DOHH2 (cell line): ENCODE data around the gene TMEM44.
"Not testable (repeated sequence)": the region's sequence is repeated elsewhere in the genome, so short reads cannot be mapped to it uniquely, and the experiment has no call there.

Experiments used
- H3F3A ChIP-seq: fragments of 200-600 bp; sonication (generic), shearing (Covaris generic); 2 replicates; pipeline ENCODE4 v1.6.0; 2016; ENCODE audit warnings: antibody characterized with exemption, mild to moderate bottlenecking; ENCODE audit not compliant: control insufficient read depth, insufficient read depth
- H3K27ac ChIP-seq: fragments of 200-600 bp; sonication (generic); 2 replicates; pipeline ENCODE4 v1.5.1; 2014; ENCODE audit warnings: low read depth, mild to moderate bottlenecking, low read length, moderate library complexity
- H3K27me3 ChIP-seq: fragments of 200-600 bp; sonication (generic); 2 replicates; pipeline ENCODE4 v1.6.1; 2014; ENCODE audit warnings: mild to moderate bottlenecking, low read length, mixed read lengths; ENCODE audit not compliant: control insufficient read depth
- H3K36me3 ChIP-seq: fragments of 200-600 bp; sonication (generic); 2 replicates; pipeline ENCODE4 v1.6.1; 2014; ENCODE audit warnings: mild to moderate bottlenecking, low read length, moderate library complexity, mixed read lengths; ENCODE audit not compliant: control insufficient read depth
- H3K4me1 ChIP-seq: fragments of 200-600 bp; sonication (generic); 2 replicates; pipeline ENCODE4 v1.6.1; 2014; ENCODE audit warnings: mild to moderate bottlenecking, low read length, mixed read lengths; ENCODE audit not compliant: control insufficient read depth
- H3K4me2 ChIP-seq: fragments of 200-600 bp; sonication (generic); 2 replicates; pipeline ENCODE4 v1.6.0; 2014; ENCODE audit warnings: mild to moderate bottlenecking, low read length, moderate library complexity
- H3K4me3 ChIP-seq: fragments of 200-600 bp; sonication (generic); 2 replicates; pipeline ENCODE4 v1.5.1; 2014; ENCODE audit warnings: mild to moderate bottlenecking, low read length, mixed read lengths
- H3K79me2 ChIP-seq: fragments of 200-600 bp; sonication (generic); 2 replicates; pipeline ENCODE4 v1.6.1; 2014; ENCODE audit warnings: mild to moderate bottlenecking, low read length, mixed read lengths; ENCODE audit not compliant: control insufficient read depth
- H3K9me2 ChIP-seq: fragments of 200-600 bp; sonication (generic); replicated peaks from 2 replicates; pipeline ENCODE4 v1.6.1; 2014; ENCODE audit warnings: mild to moderate bottlenecking, low read length, mixed read lengths; ENCODE audit not compliant: control insufficient read depth
- H3K9me3 ChIP-seq: fragments of 200-600 bp; sonication (generic); 2 replicates; pipeline ENCODE4 v1.6.1; 2014; ENCODE audit warnings: antibody characterized with exemption, low read length, mixed read lengths; ENCODE audit not compliant: control insufficient read depth, insufficient read depth
- H4K20me1 ChIP-seq: fragments of 200-600 bp; sonication (generic); 2 replicates; pipeline ENCODE4 v1.6.0; 2014; ENCODE audit warnings: low read depth, mild to moderate bottlenecking, antibody characterized with exemption, low read length, moderate library complexity; ENCODE audit not compliant: control insufficient read depth, insufficient read depth
- EZH2phosphoT487 ChIP-seq: fragments of 200-600 bp; sonication (generic); IDR thresholded peaks from 2 replicates; pipeline ENCODE4 v1.6.1; 2017; ENCODE audit warnings: borderline replicate concordance, mild to moderate bottlenecking, antibody characterized with exemption, low read length, moderate library complexity, mixed read lengths
- TF ChIP-seq, protein P1 (sequence below): fragments of 200-600 bp; sonication (generic); IDR thresholded peaks from one replicate; pipeline ENCODE4 v1.5.1; 2014; ENCODE audit warnings: antibody characterized with exemption, mild to moderate bottlenecking, low read depth, low read length; ENCODE audit not compliant: poor library complexity, severe bottlenecking

Gene TMEM44

DNA sequence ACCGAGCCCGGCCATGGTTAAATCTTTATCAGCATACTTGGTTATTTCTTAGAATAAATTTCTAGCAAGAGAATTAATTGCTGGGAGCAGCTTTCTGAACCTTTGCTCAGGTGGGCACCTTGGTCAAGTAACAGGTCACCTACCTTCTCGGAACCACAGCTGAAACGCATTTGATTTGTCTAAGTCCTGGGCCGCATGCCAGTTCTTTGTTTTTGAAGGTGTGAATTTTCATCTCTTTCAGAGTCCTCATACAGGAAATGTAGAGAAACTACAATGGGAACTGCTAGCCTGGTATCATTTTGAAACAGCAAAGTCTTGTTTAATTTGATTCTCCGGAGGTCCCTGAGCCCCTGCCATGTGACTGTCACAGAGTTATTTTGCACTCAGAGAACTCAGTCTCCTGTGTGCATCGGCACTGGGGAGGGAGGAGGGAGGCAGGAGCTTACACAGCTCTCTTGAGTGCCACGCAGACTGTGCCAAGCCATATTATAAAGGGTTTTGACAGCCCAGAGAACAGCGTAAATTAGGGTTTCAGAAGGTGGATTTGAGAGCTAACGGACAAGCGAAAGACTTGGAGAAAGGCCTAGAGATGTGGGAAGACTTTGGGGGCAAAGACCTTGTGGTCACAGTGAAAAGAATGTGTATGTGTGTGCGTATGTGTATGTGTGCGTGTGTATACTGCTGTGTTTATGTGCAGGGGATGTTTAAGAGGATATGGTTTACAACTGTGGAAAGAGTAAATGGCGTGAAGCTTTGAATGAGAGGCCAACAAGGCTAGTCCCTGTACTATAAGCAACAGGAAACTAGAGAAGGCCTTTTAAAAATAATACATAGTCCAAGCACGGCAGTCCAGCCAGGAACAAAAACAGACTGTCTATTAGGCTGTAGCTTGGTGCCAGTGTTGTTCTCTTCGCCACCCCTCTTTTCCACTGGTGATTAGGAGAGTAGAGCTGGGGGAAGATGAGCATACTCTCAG, 84.6 kb downstream of the TMEM44 start:
- H3K4me2 ChIP-seq, result no peak overlapping the region
- no peaks in the 10 kb centered on the region for H3K79me2 ChIP-seq
- H3K9me3 ChIP-seq, result no peaks in the 10 kb centered on the region
- H3K27me3 ChIP-seq, result no peaks in the 10 kb centered on the region
- H3K4me3 ChIP-seq, result no peak overlapping the region
- H3K9me2 ChIP-seq, result no peaks in the 10 kb centered on the region
- H3K36me3 ChIP-seq, result no peaks in the 10 kb centered on the region
- H3K4me1 ChIP-seq, result no peaks in the 10 kb centered on the region
- no peak overlapping the region for H3K27ac ChIP-seq
- no peaks in the 10 kb centered on the region for H3F3A ChIP-seq
- no peaks in the 10 kb centered on the region; the same call in 1 of the 2 replicates for H4K20me1 ChIP-seq
- TF ChIP-seq, protein P1, sequence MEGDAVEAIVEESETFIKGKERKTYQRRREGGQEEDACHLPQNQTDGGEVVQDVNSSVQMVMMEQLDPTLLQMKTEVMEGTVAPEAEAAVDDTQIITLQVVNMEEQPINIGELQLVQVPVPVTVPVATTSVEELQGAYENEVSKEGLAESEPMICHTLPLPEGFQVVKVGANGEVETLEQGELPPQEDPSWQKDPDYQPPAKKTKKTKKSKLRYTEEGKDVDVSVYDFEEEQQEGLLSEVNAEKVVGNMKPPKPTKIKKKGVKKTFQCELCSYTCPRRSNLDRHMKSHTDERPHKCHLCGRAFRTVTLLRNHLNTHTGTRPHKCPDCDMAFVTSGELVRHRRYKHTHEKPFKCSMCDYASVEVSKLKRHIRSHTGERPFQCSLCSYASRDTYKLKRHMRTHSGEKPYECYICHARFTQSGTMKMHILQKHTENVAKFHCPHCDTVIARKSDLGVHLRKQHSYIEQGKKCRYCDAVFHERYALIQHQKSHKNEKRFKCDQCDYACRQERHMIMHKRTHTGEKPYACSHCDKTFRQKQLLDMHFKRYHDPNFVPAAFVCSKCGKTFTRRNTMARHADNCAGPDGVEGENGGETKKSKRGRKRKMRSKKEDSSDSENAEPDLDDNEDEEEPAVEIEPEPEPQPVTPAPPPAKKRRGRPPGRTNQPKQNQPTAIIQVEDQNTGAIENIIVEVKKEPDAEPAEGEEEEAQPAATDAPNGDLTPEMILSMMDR, result no peak
- TF ChIP-seq EZH2phosphoT487, result no peak

DNA sequence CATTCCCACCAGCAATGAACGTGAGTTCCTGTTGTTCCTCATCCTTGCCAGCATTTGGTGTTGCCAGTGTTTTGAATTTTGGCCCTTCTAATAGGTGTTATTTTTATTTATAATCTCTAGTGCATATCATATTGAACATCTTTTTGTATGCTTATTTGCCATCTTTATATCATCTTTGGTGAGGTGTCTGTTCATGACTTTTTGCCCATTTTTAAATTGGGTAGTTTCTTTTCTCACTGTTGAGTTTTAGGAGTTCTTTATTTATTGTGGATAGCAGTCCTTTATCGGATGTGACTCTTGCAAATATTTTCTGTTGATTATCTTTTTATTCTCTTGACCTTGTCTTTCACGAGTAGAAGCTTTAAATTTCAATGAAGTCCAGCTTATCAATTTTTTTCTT, 86.2 kb downstream of the TMEM44 start:
- no peaks in the 10 kb centered on the region for H3K79me2 ChIP-seq
- no peak overlapping the region for H3K27ac ChIP-seq
- no peaks in the 10 kb centered on the region; the same call in 1 of the 2 replicates for H4K20me1 ChIP-seq
- no peak overlapping the region for H3K4me2 ChIP-seq
- H3K27me3 ChIP-seq, result no peaks in the 10 kb centered on the region
- H3F3A ChIP-seq, result no peaks in the 10 kb centered on the region
- H3K9me2 ChIP-seq, result no peaks in the 10 kb centered on the region
- no peaks in the 10 kb centered on the region for H3K4me1 ChIP-seq
- no peaks in the 10 kb centered on the region for H3K9me3 ChIP-seq
- no peak overlapping the region for H3K4me3 ChIP-seq
- no peaks in the 10 kb centered on the region for H3K36me3 ChIP-seq
- TF ChIP-seq, protein P1, result no peak
- no peak for TF ChIP-seq EZH2phosphoT487

DNA sequence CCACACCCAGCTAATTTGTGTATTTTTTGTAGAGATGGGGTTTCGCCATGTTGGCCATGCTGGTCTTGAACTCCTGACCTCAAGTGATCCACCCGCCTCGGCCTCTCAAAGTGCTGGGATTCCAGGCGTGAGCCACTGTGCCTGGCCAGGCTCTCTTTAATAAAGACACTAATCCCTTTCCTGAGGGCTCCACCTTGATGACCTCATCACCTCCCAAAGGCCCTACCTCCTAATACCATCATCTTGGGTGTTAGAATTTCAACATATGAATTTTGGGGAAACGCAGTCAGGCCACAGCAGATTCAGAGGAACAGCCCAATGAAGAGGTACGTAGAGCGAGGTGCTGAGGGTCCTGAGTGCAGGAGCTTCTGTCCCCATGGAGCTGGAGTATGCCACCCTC, 87.7 kb downstream of the TMEM44 start:
- not testable (repeated sequence) for H3K9me2 ChIP-seq, H3K4me3 ChIP-seq, H3K27me3 ChIP-seq, H4K20me1 ChIP-seq, H3K4me1 ChIP-seq, H3K27ac ChIP-seq, H3F3A ChIP-seq, H3K79me2 ChIP-seq, H3K9me3 ChIP-seq, H3K36me3 ChIP-seq, H3K4me2 ChIP-seq

DNA sequence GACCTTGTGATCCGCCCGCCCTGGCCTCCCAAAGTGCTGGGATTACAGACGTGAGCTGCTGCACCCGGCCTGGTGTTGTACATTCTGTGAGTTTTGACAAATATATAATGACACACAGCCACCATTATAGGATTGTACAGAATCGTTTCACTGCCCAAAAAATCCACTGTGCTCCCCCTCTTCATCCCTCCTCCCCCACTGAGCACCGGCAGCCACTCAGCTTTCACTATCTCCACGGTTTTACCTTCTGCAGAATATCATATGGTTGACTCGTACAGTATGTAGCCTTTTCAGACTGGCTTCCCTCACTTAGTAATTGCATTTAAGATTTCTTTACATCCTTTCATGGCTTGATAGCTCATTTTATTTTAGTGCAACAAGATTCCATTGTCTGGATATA, 89.7 kb downstream of the TMEM44 start:
- Histone ChIP-seq H3K36me3 (no peaks in the 10 kb centered on the region), H4K20me1 (no peaks in the 10 kb centered on the region; the same call in 1 of the 2 replicates), H3K79me2 (no peaks in the 10 kb centered on the region), H3K4me2 (no peak overlapping the region), H3K27me3 (no peaks in the 10 kb centered on the region), H3K4me1 (no peaks in the 10 kb centered on the region), H3K9me2 (no peaks in the 10 kb centered on the region), H3K4me3 (no peak overlapping the region), H3K27ac (no peak overlapping the region), H3F3A (no peaks in the 10 kb centered on the region), H3K9me3 (no peaks in the 10 kb centered on the region)
- TF ChIP-seq, protein P1, result no peak
- TF ChIP-seq EZH2phosphoT487, result no peak
